ENCODE data around the gene KCNG2. TPM values are rescaled to one million over a fixed set of nuclear protein-coding genes. Genes with fewer than 3 reads are reported as not detected.

The KCNG2 gene
- total RNA-seq, 6 experiments from 2014 or later, result not detected

GRCh38 chr18:79779021-79779699 is 18.6 kb upstream of the KCNG2 start:
- TF ChIP-seq, protein P1, sequence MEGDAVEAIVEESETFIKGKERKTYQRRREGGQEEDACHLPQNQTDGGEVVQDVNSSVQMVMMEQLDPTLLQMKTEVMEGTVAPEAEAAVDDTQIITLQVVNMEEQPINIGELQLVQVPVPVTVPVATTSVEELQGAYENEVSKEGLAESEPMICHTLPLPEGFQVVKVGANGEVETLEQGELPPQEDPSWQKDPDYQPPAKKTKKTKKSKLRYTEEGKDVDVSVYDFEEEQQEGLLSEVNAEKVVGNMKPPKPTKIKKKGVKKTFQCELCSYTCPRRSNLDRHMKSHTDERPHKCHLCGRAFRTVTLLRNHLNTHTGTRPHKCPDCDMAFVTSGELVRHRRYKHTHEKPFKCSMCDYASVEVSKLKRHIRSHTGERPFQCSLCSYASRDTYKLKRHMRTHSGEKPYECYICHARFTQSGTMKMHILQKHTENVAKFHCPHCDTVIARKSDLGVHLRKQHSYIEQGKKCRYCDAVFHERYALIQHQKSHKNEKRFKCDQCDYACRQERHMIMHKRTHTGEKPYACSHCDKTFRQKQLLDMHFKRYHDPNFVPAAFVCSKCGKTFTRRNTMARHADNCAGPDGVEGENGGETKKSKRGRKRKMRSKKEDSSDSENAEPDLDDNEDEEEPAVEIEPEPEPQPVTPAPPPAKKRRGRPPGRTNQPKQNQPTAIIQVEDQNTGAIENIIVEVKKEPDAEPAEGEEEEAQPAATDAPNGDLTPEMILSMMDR (IDR thresholded peaks at IDR 0.05), result no peak
- no peak for TF ChIP-seq POLR2A (IDR thresholded peaks at IDR 0.05)
- Histone ChIP-seq H3K9me3 (no peaks in the 10 kb centered on the region), H3K36me3 (no peaks in the 10 kb centered on the region), H3K4me3 (no peak overlapping the region), H3K27ac (no peak overlapping the region), H3K27me3 (no peaks in the 10 kb centered on the region), H3K4me1 (no peaks in the 10 kb centered on the region)
- WGBS (ENCODE audit: insufficient coverage, low coverage, low lambda C conversion rate, missing lambda C conversion rate), result 77% methylated on average over 13 of the region's 29 CpGs
- no peak for ATAC-seq
- intact Hi-C loops (cut with DNase I), result no loop called here
- peak in 2 of 3 donors; percentile 19 to 27 for DNase-seq

DNA sequence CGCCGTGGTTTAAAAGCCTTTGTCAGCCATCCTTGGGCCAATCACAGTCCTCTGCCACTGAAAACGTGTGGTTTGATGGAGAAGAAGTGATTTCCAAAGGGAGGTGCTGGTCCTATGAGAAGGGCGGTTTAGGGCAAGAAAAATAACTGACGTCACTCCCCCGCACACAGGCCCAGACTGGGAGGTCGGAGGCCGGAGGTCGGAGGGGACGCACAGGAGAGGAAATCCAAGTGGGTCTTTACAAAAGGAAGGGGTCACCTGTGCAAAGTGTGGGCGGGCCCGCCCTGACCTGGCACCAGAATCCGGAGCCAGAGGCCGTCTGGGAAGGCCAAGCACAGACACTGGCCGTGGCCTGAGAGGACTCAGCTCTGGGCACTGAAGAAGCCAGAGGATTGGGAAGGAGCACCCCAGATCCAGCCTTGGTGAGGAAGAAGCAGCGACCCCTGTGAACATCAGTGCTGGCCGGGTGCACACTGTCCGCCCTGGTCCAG is 18.0 kb upstream of the KCNG2 start:
- TF ChIP-seq POLR2A (IDR thresholded peaks at IDR 0.05), result no peak
- TF ChIP-seq, protein P1 (IDR thresholded peaks at IDR 0.05), result no peak
- no peaks in the 10 kb centered on the region for H3K36me3 ChIP-seq
- no peak for ATAC-seq
- peak in 2 of 3 donors; percentile 27 to 39 for DNase-seq
- H3K4me1 ChIP-seq, result no peaks in the 10 kb centered on the region
- no peaks in the 10 kb centered on the region for H3K9me3 ChIP-seq
- no peak overlapping the region for H3K27ac ChIP-seq
- no peak overlapping the region for H3K4me3 ChIP-seq
- no peaks in the 10 kb centered on the region for H3K27me3 ChIP-seq
- intact Hi-C loops (cut with DNase I), result no loop called here
- 47% methylated on average over 4 of the region's 18 CpGs for WGBS (ENCODE audit: insufficient coverage, low coverage, low lambda C conversion rate, missing lambda C conversion rate)

DNA sequence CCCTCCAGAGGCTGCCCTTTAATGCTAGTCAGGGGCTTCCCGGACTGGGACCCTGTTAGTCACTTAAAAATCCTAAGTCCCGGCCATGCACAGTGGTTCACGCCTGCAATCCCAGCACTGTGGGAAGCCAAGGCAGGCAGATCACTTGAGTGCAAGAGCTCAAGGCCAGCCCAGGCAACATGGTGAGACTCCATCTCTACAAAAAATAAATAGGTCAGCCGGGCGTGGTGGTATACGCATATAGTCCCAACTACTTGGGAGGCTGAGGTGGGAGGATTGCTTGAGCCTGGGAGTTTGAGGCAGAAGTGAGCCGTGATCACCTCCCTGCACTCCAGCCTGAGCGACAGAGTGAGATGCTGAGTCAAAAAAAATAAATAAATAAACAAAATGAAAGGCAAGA is 17.2 kb upstream of the KCNG2 start:
- ATAC-seq (no peak), DNase-seq (peak in 1 of 3 donors; percentile 18)
- WGBS (ENCODE audit: insufficient coverage, low coverage, low lambda C conversion rate, missing lambda C conversion rate), result 81% methylated on average over 5 of the region's 8 CpGs
- Histone ChIP-seq H3K9me3 (no peaks in the 10 kb centered on the region), H3K4me3 (no peak overlapping the region), H3K36me3 (no peaks in the 10 kb centered on the region), H3K27ac (no peak overlapping the region), H3K4me1 (no peaks in the 10 kb centered on the region), H3K27me3 (no peaks in the 10 kb centered on the region)
- TF ChIP-seq, protein P1 (IDR thresholded peaks at IDR 0.05), result no peak
- no peak for TF ChIP-seq POLR2A (IDR thresholded peaks at IDR 0.05)
- intact Hi-C loops (cut with DNase I), result no loop called here

GRCh38 chr18:79781331-79781941 is 16.3 kb upstream of the KCNG2 start:
- H3K27me3 ChIP-seq, result peaks cover 0 to 3% of the 10 kb centered on the region in 2 donors
- H3K27ac ChIP-seq, result no peak overlapping the region
- peak in 1 of 3 donors; percentile 41 for DNase-seq
- no peak overlapping the region for H3K4me3 ChIP-seq
- 56% methylated on average over 9 of the region's 17 CpGs for WGBS (ENCODE audit: insufficient coverage, low coverage, low lambda C conversion rate, missing lambda C conversion rate)
- H3K4me1 ChIP-seq, result no peaks in the 10 kb centered on the region
- TF ChIP-seq POLR2A (IDR thresholded peaks at IDR 0.05), result no peak
- H3K36me3 ChIP-seq, result no peaks in the 10 kb centered on the region
- intact Hi-C loops (cut with DNase I), result no loop called here
- ATAC-seq, result no peak
- no peaks in the 10 kb centered on the region for H3K9me3 ChIP-seq
